H9 (cell line): ENCODE results near the gene ALOX5AP. TPM values are rescaled to one million over a fixed set of nuclear protein-coding genes. Genes with fewer than 3 reads are reported as not detected.

Source experiments
- DNase-seq: peaks from one replicate; pipeline ENCODE4 v3.0.0-alpha.2; 2017
- H2AFZ ChIP-seq: one replicate; pipeline ENCODE4 v1.6.1; 2013; ENCODE audit warnings: mild to moderate bottlenecking, low read length, control low read depth, moderate library complexity
- H2AK5ac ChIP-seq: 2 replicates; pipeline ENCODE4 v1.6.1; 2013; ENCODE audit warnings: low read length, control low read depth, mixed read lengths; ENCODE audit not compliant: insufficient read length
- H2BK120ac ChIP-seq: one replicate; pipeline ENCODE4 v1.6.1; 2013; ENCODE audit warnings: low read depth, mild to moderate bottlenecking, low read length, control low read depth, inconsistent platforms; ENCODE audit not compliant: poor library complexity, severe bottlenecking
- H2BK12ac ChIP-seq: 2 replicates; pipeline ENCODE4 v1.6.1; 2013; ENCODE audit warnings: low read length, control low read depth, mixed read lengths, low read depth; ENCODE audit not compliant: insufficient read length
- H2BK15ac ChIP-seq: 2 replicates; pipeline ENCODE4 v1.6.1; 2013; ENCODE audit warnings: low read depth, low read length, control low read depth
- H2BK20ac ChIP-seq: one replicate; pipeline ENCODE4 v1.6.1; 2013; ENCODE audit warnings: low read depth, mild to moderate bottlenecking, low read length, control low read depth, inconsistent platforms; ENCODE audit not compliant: poor library complexity, severe bottlenecking
- H2BK5ac ChIP-seq: 2 replicates; pipeline ENCODE4 v1.6.1; 2013; ENCODE audit warnings: low read length, control low read depth, mixed read lengths; ENCODE audit not compliant: insufficient read length
- H3K14ac ChIP-seq: 2 replicates; pipeline ENCODE4 v1.6.1; 2013; ENCODE audit warnings: low read length, control low read depth; ENCODE audit not compliant: insufficient read depth
- H3K18ac ChIP-seq: 2 replicates; pipeline ENCODE4 v1.6.1; 2013; ENCODE audit warnings: low read depth, mild to moderate bottlenecking, mixed read lengths, low read length, control low read depth; ENCODE audit not compliant: insufficient read length
- H3K23ac ChIP-seq: 2 replicates; pipeline ENCODE4 v1.6.1; 2013; ENCODE audit warnings: low read length, control low read depth, mixed read lengths, low read depth; ENCODE audit not compliant: insufficient read length
- H3K23me2 ChIP-seq: 2 replicates; pipeline ENCODE4 v1.6.1; 2013; ENCODE audit warnings: low read depth, mild to moderate bottlenecking, mixed read lengths, low read length, control low read depth; ENCODE audit not compliant: insufficient read length, poor library complexity, severe bottlenecking
- H3K27ac ChIP-seq: 2 replicates; pipeline ENCODE4 v1.5.1; 2013; ENCODE audit warnings: low read length, control low read depth, mixed read lengths, low read depth; ENCODE audit not compliant: insufficient read length
- H3K27me3 ChIP-seq: 2 replicates; pipeline ENCODE4 v1.6.1; 2013; ENCODE audit warnings: low read length, control low read depth, inconsistent platforms; ENCODE audit not compliant: insufficient read depth
- H3K4ac ChIP-seq: 2 replicates; pipeline ENCODE4 v1.6.1; 2013; ENCODE audit warnings: low read depth, mild to moderate bottlenecking, control low read depth, inconsistent platforms, low read length, moderate library complexity
- H3K4me1 ChIP-seq: 2 replicates; pipeline ENCODE4 v1.6.1; 2013; ENCODE audit warnings: low read length, control low read depth, inconsistent platforms; ENCODE audit not compliant: insufficient read depth
- H3K4me2 ChIP-seq: 2 replicates; pipeline ENCODE4 v1.6.1; 2013; ENCODE audit warnings: low read length, control low read depth, mixed read lengths; ENCODE audit not compliant: insufficient read length, insufficient read depth
- H3K56ac ChIP-seq: 2 replicates; pipeline ENCODE4 v1.6.1; 2013; ENCODE audit warnings: low read depth, mild to moderate bottlenecking, mixed read lengths, low read length, control low read depth; ENCODE audit not compliant: insufficient read length
- H3K79me1 ChIP-seq: 2 replicates; pipeline ENCODE4 v1.6.1; 2013; ENCODE audit warnings: low read depth, mild to moderate bottlenecking, moderate library complexity, low read length, control low read depth, inconsistent platforms; ENCODE audit not compliant: insufficient read depth, poor library complexity, severe bottlenecking
- H3K79me2 ChIP-seq: 2 replicates; pipeline ENCODE4 v1.6.1; 2013; ENCODE audit warnings: low read length, control low read depth, inconsistent platforms; ENCODE audit not compliant: insufficient read depth
- H3K9ac ChIP-seq: 2 replicates; pipeline ENCODE4 v1.6.1; 2013; ENCODE audit warnings: low read length, control low read depth, mixed read lengths; ENCODE audit not compliant: insufficient read length; ENCODE audit errors: extremely low read depth
- H3K9me3 ChIP-seq: one replicate; pipeline ENCODE4 v1.6.1; 2013; ENCODE audit warnings: low read depth, low read length, inconsistent platforms; ENCODE audit not compliant: control insufficient read depth
- H3T11ph ChIP-seq: one replicate; pipeline ENCODE4 v1.6.1; 2013; ENCODE audit warnings: mild to moderate bottlenecking, low read length, control low read depth, inconsistent platforms
- H4K20me1 ChIP-seq: one replicate; pipeline ENCODE4 v1.6.1; 2013; ENCODE audit not compliant: control insufficient read depth, insufficient read length, insufficient read depth
- H4K5ac ChIP-seq: 2 replicates; pipeline ENCODE4 v1.6.1; 2013; ENCODE audit warnings: low read depth, mild to moderate bottlenecking, mixed read lengths, low read length, control low read depth; ENCODE audit not compliant: insufficient read length
- H4K8ac ChIP-seq: replicated peaks from 2 replicates; pipeline ENCODE4 v1.6.1; 2013; ENCODE audit warnings: low read length, control low read depth, mixed read lengths, low read depth; ENCODE audit not compliant: insufficient read length
- H4K91ac ChIP-seq: 2 replicates; pipeline ENCODE4 v1.6.1; 2013; ENCODE audit warnings: low read depth, mild to moderate bottlenecking, moderate library complexity, mixed read lengths, low read length, control low read depth; ENCODE audit not compliant: insufficient read length
- H3K27ac Mint-ChIP-seq, 3 experiments: 2 replicates in 2 of 3; 3 replicates in 1 of 3; pipeline ENCODE4 v1.8.0; 2020 to 2021; ENCODE audit warnings: mixed read lengths in 3 of 3, mild to moderate bottlenecking in 1 of 3, moderate library complexity in 1 of 3
- H3K27me3 Mint-ChIP-seq: 2 replicates; pipeline ENCODE4 v1.8.0; 2021; ENCODE audit warnings: low read depth, mild to moderate bottlenecking, moderate library complexity, mixed read lengths
- H3K36me3 Mint-ChIP-seq, 3 experiments: 2 replicates in 2 of 3; 3 replicates in 1 of 3; pipeline ENCODE4 v1.8.0; 2020 to 2021; ENCODE audit warnings: low read depth in 3 of 3, mixed read lengths in 3 of 3; ENCODE audit not compliant: insufficient read depth in 1 of 3
- H3K4me1 Mint-ChIP-seq, 2 experiments: 2 replicates each; pipeline ENCODE4 v1.8.0; 2020; ENCODE audit warnings: mixed read lengths in 2 of 2
- H3K4me3 Mint-ChIP-seq, 2 experiments: 2 replicates in 1 of 2; 3 replicates in 1 of 2; pipeline ENCODE4 v1.8.0; 2020 to 2021; ENCODE audit warnings: mild to moderate bottlenecking in 2 of 2, mixed read lengths in 2 of 2, moderate library complexity in 1 of 2
- H3K9me3 Mint-ChIP-seq, 2 experiments: 2 replicates in 1 of 2; 3 replicates in 1 of 2; pipeline ENCODE4 v1.8.0; 2020; ENCODE audit warnings: mild to moderate bottlenecking in 2 of 2, mixed read lengths in 2 of 2, moderate library complexity in 1 of 2
- CTCF ChIP-seq: fragments of 200-600 bp; sonication (generic); conservative IDR thresholded peaks from 3 replicates; pipeline ENCODE4 v1.8.0; 2021; ENCODE audit warnings: antibody characterized with exemption, mild to moderate bottlenecking
- WGBS: extraction: QIAGEN DNeasy Blood & Tissue Kit; methylation state at CpG from one replicate; pipeline ENCODE4 v1.1.7; 2013; ENCODE audit warnings: missing lambda C conversion rate, low lambda C conversion rate, mixed read lengths; ENCODE audit not compliant: insufficient read length; ENCODE audit errors: extremely low coverage; 5-methylcytosine and 5-hydroxymethylcytosine counted together
- total RNA-seq: library from RNA; stranded (reverse); gene quantifications from 2 replicates; pipeline ENCODE4 v1.2.1, GENCODE V29; 2021

Gene ALOX5AP
- total RNA-seq, 1 experiment from 2014 or later = not detected

GRCh38 chr13:30748717-30749116, 13.4 kb downstream of the ALOX5AP start:
- H3K23me2 ChIP-seq = no peaks in the 10 kb centered on the region
- no peak overlapping the region for H2AFZ ChIP-seq
- no peak overlapping the region for H3K4ac ChIP-seq
- H3K36me3 Mint-ChIP-seq = no peaks in the 10 kb centered on the region
- no peak overlapping the region for H3T11ph ChIP-seq
- H3K4me2 ChIP-seq = no peak overlapping the region
- no CpG with 5 or more reads among the region's 2 CpGs for WGBS
- H3K4me1 Mint-ChIP-seq = peaks cover 9 to 12% of the 10 kb centered on the region in 2 experiments
- no peak overlapping the region for H2BK20ac ChIP-seq
- no peak overlapping the region for H2BK15ac ChIP-seq
- H3K14ac ChIP-seq = no peak overlapping the region
- H4K8ac ChIP-seq = no peak overlapping the region
- H3K9me3 ChIP-seq = no peaks in the 10 kb centered on the region
- no peak overlapping the region for H2BK5ac ChIP-seq
- no peak overlapping the region for H4K5ac ChIP-seq
- no peak overlapping the region for H3K18ac ChIP-seq
- H2BK12ac ChIP-seq = no peak overlapping the region
- H3K56ac ChIP-seq = no peak overlapping the region
- DNase-seq = no peak
- H3K23ac ChIP-seq = no peak overlapping the region
- no peaks in the 10 kb centered on the region for H3K79me2 ChIP-seq
- no peak overlapping the region for H3K9ac ChIP-seq
- no peaks in the 10 kb centered on the region; the same call in 1 of the 2 replicates for H3K4me1 ChIP-seq
- H3K9me3 Mint-ChIP-seq = no peaks in the 10 kb centered on the region; a peak in 1 of 5 replicates
- no peak overlapping the region for H3K27ac ChIP-seq
- no peak overlapping the region for H3K27ac Mint-ChIP-seq
- H2BK120ac ChIP-seq = no peak overlapping the region
- no peaks in the 10 kb centered on the region for H4K20me1 ChIP-seq
- H3K27me3 ChIP-seq = no peaks in the 10 kb centered on the region
- TF ChIP-seq CTCF = no peak
- H3K4me3 Mint-ChIP-seq = no peak overlapping the region
- no peak overlapping the region for H2AK5ac ChIP-seq
- H3K27me3 Mint-ChIP-seq = no peaks in the 10 kb centered on the region
- H3K79me1 ChIP-seq = no peaks in the 10 kb centered on the region
- no peak overlapping the region for H4K91ac ChIP-seq
